T-helper 1 cell treated with Interleukin-12 subunit alpha and Interleukin-12 subunit beta and Interleukin-4 antibody, amounts not matched to agents 30 μg/mL and 1 μg/mL, for 36 hours (primary cell): ENCODE data around the gene KRTAP2-4.
"Not testable (repeated sequence)": the region's sequence is repeated elsewhere in the genome, so short reads cannot be mapped to it uniquely, and the experiment has no call there.

Experiments used
- H3K27ac Mint-ChIP-seq: one replicate; pipeline ENCODE4 v1.8.0; 2021; ENCODE audit warnings: mild to moderate bottlenecking, mixed read lengths
- H3K27me3 Mint-ChIP-seq: one replicate; pipeline ENCODE4 v1.8.0; 2021; ENCODE audit warnings: low read depth, mixed read lengths
- H3K36me3 Mint-ChIP-seq: one replicate; pipeline ENCODE4 v1.8.0; 2021; ENCODE audit warnings: low read depth, mixed read lengths
- H3K4me1 Mint-ChIP-seq: one replicate; pipeline ENCODE4 v1.8.0; 2021; ENCODE audit warnings: low read depth, mixed read lengths
- H3K4me3 Mint-ChIP-seq: one replicate; pipeline ENCODE4 v1.8.0; 2021; ENCODE audit warnings: mild to moderate bottlenecking, moderate library complexity, mixed read lengths
- H3K9me3 Mint-ChIP-seq: one replicate; pipeline ENCODE4 v1.8.0; 2021; ENCODE audit warnings: mixed read lengths

KRTAP2-4 gene

DNA sequence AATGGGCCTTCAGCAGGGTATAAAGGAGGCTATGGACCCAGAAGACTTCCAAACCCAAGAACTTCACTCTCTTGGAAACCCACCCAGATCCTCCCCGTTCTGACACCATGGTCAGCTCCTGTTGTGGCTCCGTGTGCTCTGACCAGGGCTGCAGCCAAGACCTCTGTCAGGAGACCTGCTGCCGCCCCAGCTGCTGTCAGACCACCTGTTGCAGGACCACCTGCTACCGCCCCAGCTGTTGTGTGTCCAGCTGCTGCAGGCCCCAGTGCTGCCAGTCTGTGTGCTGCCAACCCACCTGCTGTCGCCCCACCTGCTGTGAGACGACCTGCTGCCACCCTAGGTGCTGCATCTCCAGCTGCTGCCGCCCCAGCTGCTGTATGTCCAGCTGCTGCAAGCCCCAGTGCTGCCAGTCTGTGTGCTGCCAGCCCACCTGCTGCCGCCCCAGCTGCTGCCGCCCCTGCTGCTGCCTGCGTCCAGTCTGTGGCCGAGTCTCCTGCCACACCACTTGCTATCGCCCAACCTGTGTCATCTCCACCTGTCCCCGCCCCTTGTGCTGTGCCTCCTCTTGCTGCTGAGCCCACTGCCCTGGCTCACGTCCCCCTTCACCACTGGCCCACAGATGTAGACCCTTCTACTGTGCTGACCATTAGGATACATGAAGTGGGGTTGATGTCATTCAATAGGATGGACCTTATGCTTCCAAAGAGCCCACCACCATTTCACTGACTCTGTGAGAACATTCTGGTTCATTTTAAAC, 18.6 kb upstream of the KRTAP2-4 start, which contains the start of gene KRTAP4-7:
KRTAP4-7 (plus strand) TSS at position 51 of the 757 bp plus-strand sequence; CDS start at position 108, 57 bp downstream.
- H3K4me3 Mint-ChIP-seq, H3K27ac Mint-ChIP-seq, H3K4me1 Mint-ChIP-seq, H3K9me3 Mint-ChIP-seq, H3K27me3 Mint-ChIP-seq, H3K36me3 Mint-ChIP-seq: not testable (repeated sequence)

DNA sequence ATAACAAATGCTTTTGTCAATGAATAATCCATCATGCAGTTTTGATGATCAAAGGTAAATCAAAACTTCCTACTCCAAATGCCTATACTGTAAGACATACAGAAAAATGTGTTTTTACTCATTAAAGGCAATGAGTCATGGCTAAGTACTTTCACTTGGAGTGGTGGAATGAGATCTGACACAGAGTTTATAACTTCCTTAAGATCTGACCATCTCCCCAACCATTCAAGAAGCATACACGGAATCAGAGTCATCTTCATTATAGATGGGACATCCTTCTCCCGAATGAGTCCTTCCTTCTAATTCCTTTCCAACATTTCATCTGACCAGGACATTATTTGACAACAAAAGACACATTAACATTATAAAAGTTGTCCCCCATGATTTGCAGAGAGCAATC, 17.7 kb upstream of the KRTAP2-4 start:
- H3K4me1 Mint-ChIP-seq, H3K27me3 Mint-ChIP-seq, H3K4me3 Mint-ChIP-seq, H3K27ac Mint-ChIP-seq, H3K36me3 Mint-ChIP-seq, H3K9me3 Mint-ChIP-seq: not testable (repeated sequence)

- Mint-ChIP-seq H3K9me3 (no peaks in the 10 kb centered on the region), H3K27me3 (peaks cover 10% of the 10 kb centered on the region), H3K27ac (no peak overlapping the region), H3K4me3 (no peak overlapping the region), H3K36me3 (no peaks in the 10 kb centered on the region), H3K4me1 (no peaks in the 10 kb centered on the region)
Observed at GRCh38 chr17:41082626-41083025, 16.9 kb upstream of the KRTAP2-4 start.

GRCh38 chr17:41076788-41077187, 11.1 kb upstream of the KRTAP2-4 start:
- no peaks in the 10 kb centered on the region for H3K4me1 Mint-ChIP-seq

DNA sequence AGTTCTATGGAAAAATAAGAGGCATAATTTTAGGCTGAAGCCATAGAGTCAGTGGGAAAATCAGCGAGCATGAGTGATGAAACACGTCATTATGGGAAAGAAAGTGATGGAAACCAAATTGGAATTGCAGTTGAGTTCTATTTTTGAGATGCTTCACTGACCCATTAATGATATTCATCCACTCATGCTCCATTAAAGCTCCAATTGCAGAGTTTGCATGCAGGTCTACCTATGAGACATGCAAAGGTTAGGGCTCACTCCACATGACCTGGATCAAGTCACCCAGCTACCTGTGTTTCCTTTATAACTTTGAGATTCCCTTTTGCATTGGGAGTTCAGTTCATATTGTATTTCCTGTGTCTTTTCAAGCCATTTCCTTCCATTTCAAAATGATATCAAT, 8.0 kb upstream of the KRTAP2-4 start:
- no peak overlapping the region for H3K27ac Mint-ChIP-seq
- no peak overlapping the region for H3K4me3 Mint-ChIP-seq
- H3K36me3 Mint-ChIP-seq = no peaks in the 10 kb centered on the region
- H3K9me3 Mint-ChIP-seq = no peaks in the 10 kb centered on the region
- H3K4me1 Mint-ChIP-seq = no peaks in the 10 kb centered on the region
- H3K27me3 Mint-ChIP-seq = peaks cover 11% of the 10 kb centered on the region

More at GRCh38 chr17:41076788-41077187, 11.1 kb upstream of the KRTAP2-4 start:
- no peak overlapping the region for H3K4me3 Mint-ChIP-seq
- H3K36me3 Mint-ChIP-seq = no peaks in the 10 kb centered on the region
- no peak overlapping the region for H3K27ac Mint-ChIP-seq
- peaks cover 14% of the 10 kb centered on the region for H3K27me3 Mint-ChIP-seq
- H3K9me3 Mint-ChIP-seq = no peaks in the 10 kb centered on the region

GRCh38 chr17:41071606-41072360, 6.1 kb upstream of the KRTAP2-4 start:
- H3K36me3 Mint-ChIP-seq = no peaks in the 10 kb centered on the region
- H3K27me3 Mint-ChIP-seq = peaks cover 9% of the 10 kb centered on the region
- H3K27ac Mint-ChIP-seq = no peak overlapping the region
- H3K4me3 Mint-ChIP-seq = no peak overlapping the region
- H3K9me3 Mint-ChIP-seq = no peaks in the 10 kb centered on the region
- H3K4me1 Mint-ChIP-seq = no peaks in the 10 kb centered on the region

- H3K36me3 Mint-ChIP-seq = no peaks in the 10 kb centered on the region
- no peaks in the 10 kb centered on the region for H3K27me3 Mint-ChIP-seq
- no peaks in the 10 kb centered on the region for H3K4me1 Mint-ChIP-seq
- H3K9me3 Mint-ChIP-seq = no peaks in the 10 kb centered on the region
- no peak overlapping the region for H3K4me3 Mint-ChIP-seq
- no peak overlapping the region for H3K27ac Mint-ChIP-seq
Observed at GRCh38 chr17:41069031-41069430, 3.4 kb upstream of the KRTAP2-4 start.

GRCh38 chr17:41067281-41067680, 1.6 kb upstream of the KRTAP2-4 start:
- Mint-ChIP-seq H3K9me3 (no peaks in the 10 kb centered on the region), H3K27ac (no peak overlapping the region), H3K4me3 (no peak overlapping the region), H3K36me3 (no peaks in the 10 kb centered on the region), H3K4me1 (no peaks in the 10 kb centered on the region), H3K27me3 (no peaks in the 10 kb centered on the region)

DNA sequence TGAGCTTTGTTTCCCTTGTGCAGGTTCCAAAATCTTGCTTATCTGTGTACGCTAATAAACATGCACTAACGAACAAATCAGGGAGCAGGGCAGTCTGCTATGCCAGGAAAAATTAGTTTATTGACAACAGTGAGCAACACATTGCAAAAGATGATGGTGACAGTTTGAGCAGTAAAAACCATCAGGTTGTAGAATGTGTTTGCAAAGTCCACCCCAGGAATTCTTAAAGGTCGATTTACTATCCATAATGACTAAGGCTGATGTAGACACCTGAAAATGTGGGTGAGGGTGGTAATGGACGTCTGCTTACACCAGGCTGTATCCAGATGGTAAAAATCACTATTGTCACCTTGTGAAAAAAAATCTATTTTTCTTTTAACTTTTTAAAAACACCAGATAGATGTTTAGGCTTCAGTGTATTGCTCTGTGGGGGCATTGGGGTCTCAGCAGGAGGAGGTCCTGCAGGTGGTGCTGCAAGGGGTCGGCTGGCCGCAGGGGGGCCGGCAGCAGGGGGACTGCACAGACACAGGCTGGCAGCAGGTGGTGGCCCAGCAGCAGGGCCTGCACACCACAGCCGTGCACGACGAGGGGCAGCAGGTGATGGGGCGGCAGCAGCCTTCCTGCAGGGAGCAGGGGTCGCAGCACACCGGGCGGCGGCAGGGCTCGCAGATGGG, 526 bp downstream of the KRTAP2-4 start:
- H3K27me3 Mint-ChIP-seq = peaks cover 18% of the 10 kb centered on the region
- not testable (repeated sequence) for H3K9me3 Mint-ChIP-seq, H3K27ac Mint-ChIP-seq, H3K4me1 Mint-ChIP-seq, H3K4me3 Mint-ChIP-seq, H3K36me3 Mint-ChIP-seq

DNA sequence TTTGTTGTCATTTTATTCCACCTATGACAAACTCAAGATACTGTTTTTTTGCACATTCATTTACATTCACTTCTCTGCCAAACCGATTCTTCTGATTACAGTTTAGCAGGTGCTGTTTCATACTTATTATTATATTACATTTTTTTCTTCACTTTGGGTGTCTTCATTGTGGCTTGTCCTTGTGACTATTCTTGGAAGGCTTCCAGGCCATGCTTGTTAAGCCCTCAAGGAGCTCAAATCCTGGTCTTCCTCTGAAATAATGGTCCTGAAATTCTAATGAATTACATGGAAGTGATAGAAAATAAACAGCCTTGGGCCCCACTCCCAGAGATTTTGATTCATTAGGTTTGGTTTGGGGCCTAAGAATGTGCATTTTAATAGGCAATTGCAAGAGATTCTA, 1.4 kb downstream of the KRTAP2-4 start:
- H3K9me3 Mint-ChIP-seq = no peaks in the 10 kb centered on the region
- no peaks in the 10 kb centered on the region for H3K4me1 Mint-ChIP-seq
- H3K27me3 Mint-ChIP-seq = peaks cover 22% of the 10 kb centered on the region
- no peaks in the 10 kb centered on the region for H3K36me3 Mint-ChIP-seq
- H3K4me3 Mint-ChIP-seq = no peak overlapping the region
- no peak overlapping the region for H3K27ac Mint-ChIP-seq

DNA sequence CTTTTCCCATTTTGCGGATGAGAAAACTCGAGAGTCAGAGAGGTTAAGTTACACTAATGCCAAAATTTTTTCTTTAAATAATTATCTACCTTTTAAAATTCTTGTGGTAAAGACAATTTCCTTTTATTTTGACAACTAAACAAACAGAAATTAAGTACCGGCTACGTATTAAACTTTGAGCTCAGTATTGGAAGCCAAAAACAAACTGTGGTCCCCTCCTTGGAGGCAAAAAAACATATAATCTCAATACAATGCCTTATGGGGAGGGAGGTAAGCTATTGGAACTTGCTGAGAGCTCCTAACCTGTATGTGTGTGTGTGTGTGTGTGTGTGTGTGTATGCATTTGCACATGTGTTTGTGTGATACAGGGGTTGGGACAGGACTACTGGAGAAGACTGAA, 2.2 kb downstream of the KRTAP2-4 start:
- Mint-ChIP-seq H3K36me3 (no peaks in the 10 kb centered on the region), H3K4me1 (no peaks in the 10 kb centered on the region), H3K27me3 (peaks cover 30% of the 10 kb centered on the region), H3K4me3 (no peak overlapping the region), H3K9me3 (no peaks in the 10 kb centered on the region), H3K27ac (no peak overlapping the region)

DNA sequence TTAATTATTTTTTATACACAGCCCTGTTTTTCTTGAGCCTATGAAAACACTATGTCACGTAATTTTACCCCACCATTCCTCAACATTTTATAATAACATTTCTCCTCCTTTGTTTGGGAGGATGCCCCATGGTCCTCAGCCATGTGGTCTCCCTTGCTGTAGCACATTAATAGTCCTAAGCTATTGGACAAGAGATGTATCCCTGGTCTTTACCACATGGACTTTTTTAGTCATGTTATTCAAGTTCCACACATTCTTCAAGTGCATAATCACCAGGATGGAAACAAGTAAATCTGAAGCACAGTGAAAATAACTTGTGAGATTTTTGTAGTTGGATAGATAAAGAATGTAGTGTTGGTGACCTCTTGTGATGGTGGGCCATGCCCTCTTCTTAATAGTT, 3.7 kb downstream of the KRTAP2-4 start:
- H3K27ac Mint-ChIP-seq = no peak overlapping the region
- no peak overlapping the region for H3K4me3 Mint-ChIP-seq
- H3K9me3 Mint-ChIP-seq = peaks cover 6% of the 10 kb centered on the region
- no peaks in the 10 kb centered on the region for H3K4me1 Mint-ChIP-seq
- no peaks in the 10 kb centered on the region for H3K36me3 Mint-ChIP-seq
- H3K27me3 Mint-ChIP-seq = peaks cover 32% of the 10 kb centered on the region

GRCh38 chr17:41060052-41060604, 5.6 kb downstream of the KRTAP2-4 start, which contains the start of gene KRTAP2-3:
KRTAP2-3 (minus strand) TSS chr17:41060114; CDS start chr17:41060050, 64 bp downstream.
- H3K9me3 Mint-ChIP-seq = peaks cover 6% of the 10 kb centered on the region
- H3K4me3 Mint-ChIP-seq = no peak within 1 kb of the TSS
- no peak within 1 kb of the TSS for H3K27ac Mint-ChIP-seq
- peaks cover 32% of the 10 kb centered on the region for H3K27me3 Mint-ChIP-seq
- H3K4me1 Mint-ChIP-seq = no peaks in the 10 kb centered on the region
- H3K36me3 Mint-ChIP-seq = no peaks in the 10 kb centered on the region

GRCh38 chr17:41059276-41060051, 6.2 kb downstream of the KRTAP2-4 start:
- H3K9me3 Mint-ChIP-seq, H3K4me1 Mint-ChIP-seq, H3K36me3 Mint-ChIP-seq, H3K27ac Mint-ChIP-seq, H3K4me3 Mint-ChIP-seq: not testable (repeated sequence)
- peaks cover 32% of the 10 kb centered on the region for H3K27me3 Mint-ChIP-seq
